SKM-1 (cell line): ENCODE measurements around the gene TRIM44.

Source experiments
- DNase-seq: peaks from one replicate; lab custom pipeline; 2025; ENCODE audit not compliant: unreplicated experiment; lab: John Stamatoyannopoulos, UW

Gene TRIM44

DNA sequence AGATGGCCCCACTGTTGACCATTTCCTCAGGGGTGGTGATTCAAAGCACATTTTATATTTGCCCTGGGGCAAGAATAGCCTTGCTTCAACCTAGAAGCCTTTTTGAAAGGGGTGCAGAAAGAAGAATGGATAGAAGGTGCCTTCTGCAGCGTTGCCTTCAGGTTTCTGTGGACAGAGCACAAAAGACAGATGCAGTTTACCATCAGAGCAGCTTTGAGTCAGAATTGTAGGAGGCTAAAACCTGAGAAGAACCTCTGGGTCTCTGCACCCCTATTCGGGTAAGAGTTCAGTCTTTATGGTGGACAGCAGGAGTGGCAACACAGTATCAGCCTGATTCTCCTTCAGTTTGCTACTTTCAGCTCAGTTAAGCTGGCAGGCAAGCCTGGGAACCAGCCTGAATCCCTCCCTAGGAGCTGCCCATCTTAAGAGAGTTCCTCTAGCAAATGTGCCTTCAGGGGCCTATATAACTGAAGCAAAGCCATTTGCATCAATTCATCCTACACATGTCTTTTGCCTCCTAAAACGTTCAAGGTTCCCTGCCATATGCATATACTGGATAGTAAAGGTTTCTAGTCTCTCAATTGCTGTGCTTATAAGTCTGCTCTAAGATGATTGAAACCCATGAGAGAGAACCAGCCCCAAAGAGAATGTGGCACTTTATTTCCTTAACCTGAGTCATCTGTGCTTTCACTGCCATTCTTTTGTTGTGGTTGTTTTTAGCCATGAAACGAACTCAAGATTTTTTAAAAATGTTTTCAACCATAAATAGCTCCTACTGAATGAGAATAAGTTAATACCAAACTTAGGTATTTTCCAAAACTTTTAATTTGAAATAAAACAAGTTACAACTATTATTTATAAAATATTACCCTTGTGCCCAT is 123.0 kb downstream of the TRIM44 start:
- DNase-seq: no peak

GRCh38 chr11:35786188-35786587 is 123.6 kb downstream of the TRIM44 start:
- no peak for DNase-seq

DNA sequence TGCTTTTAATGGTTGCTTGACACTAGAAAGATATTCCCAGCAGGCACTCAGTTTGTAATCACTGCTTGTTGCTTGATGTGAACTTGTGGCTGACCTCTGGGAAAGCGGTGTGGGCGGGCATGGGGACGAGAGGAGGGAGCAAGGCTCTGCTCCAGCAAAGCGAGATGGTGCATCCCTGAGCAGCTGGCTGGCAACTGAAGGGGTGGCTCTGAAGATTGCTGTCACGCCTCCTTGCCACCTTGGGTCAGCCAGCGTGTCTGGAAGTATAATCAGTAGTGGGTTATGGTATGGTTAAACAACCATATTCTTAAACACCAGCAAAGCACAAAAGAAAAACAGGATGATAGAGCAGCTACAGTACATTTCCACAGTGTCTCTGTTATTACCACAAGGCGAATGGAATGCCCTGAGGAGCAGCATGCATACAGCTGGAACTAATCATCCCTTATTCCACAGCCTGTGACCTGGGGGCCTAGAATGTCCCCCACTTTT is 124.5 kb downstream of the TRIM44 start:
- DNase-seq: no peak

DNA sequence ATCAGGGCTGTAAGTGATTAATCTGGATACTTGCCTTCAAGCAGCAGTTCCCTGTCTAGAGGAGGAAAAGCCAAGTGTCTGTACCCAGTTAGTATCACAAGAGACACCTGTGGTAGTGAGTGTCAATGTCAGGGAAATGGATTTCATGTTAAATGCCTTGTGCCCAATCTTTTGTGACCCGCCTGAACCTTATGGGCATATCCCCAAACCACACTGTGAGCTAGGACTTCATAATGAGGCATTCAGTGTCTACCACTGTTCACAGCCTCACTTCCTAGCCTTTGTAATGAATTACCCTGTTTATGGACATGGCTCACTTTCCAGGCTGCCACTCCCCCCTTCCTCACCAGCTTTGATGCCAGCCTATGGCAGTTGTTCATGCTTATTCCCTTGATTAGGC is 125.1 kb downstream of the TRIM44 start:
- no peak for DNase-seq

DNA sequence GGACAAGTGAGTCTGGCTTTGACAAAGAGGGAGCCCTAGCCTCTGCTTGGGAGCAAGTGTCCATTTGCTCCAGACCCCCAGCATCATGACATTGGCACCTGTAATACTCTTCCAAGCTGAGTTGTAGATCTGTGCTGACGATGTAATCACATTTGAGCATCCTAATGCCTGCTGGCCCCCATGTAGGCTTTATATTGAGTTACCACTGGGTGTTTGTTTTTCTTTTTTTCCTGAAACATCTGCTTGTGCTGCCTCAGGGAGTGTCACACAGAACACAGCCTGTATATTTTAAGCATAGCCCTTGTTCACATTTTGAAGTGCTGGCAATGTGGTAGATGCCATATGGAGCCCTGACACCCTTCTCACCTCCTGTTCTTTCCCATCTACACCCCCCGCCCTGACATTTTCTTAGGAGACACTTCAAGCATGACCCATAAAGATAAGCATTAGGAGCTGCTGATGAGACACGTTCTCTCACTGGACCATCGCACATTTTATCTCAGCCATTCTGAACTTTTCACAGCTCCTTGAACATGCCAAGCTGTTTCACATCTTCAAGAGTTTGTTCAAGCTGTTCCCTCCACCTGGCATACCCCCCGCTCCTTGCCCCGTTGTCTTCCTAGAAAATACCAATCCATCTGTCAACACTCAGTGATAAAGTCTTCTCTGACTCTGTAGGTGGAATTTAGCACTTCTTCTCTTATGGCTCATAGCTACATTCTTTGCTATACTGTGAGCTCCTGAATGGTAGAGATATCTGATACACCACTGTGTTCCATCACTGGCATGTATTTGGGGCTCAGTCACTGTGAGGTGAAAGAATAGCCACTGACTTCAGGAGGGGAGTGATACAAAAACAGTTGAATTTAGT is 128.7 kb downstream of the TRIM44 start:
- no peak for DNase-seq

GRCh38 chr11:35792148-35792845 is 129.7 kb downstream of the TRIM44 start:
- no peak for DNase-seq

GRCh38 chr11:35792846-35793192 is 130.2 kb downstream of the TRIM44 start:
- no peak for DNase-seq

DNA sequence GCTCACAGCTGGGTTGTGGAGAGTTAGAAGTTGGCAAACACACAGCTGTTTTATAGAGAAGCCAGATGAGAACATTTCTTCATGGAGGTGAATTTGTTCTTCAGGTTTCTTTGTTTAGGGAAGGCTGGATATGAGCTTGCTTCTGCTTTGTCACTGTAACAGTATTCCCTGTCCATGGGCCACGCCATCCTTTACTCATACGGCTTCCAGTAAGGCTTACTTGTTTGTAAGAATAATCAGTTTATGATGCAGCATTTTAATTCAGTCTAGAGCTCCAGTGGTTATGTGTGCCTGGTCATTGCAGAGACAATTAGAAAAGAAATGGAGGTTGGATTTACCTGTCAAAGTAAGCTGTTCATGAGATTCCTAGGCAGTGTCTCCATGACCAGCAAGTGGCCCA is 131.8 kb downstream of the TRIM44 start:
- no peak for DNase-seq

GRCh38 chr11:35794850-35795249 is 132.3 kb downstream of the TRIM44 start:
- no peak for DNase-seq

DNA sequence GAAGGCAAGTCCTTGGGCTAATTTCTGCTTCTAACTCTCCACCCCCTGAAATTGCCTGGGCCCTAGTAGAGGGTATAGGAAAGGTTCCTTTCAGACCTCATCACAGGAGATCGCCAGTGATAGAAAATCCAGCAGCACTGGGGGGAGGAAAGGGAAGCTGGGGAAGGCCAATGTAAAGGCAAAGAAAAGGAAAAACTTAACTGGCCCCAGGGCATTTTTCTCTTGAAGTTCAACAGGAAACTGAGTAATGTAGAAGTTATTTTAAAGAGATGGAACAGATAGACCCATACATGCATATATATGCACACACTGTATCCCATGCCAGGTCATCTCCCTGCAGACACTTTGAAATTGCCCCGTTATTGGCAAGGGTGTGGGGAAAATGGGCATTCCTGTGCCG is 134.0 kb downstream of the TRIM44 start:
- no peak for DNase-seq

GRCh38 chr11:35798423-35798822 is 135.8 kb downstream of the TRIM44 start:
- DNase-seq: no peak

DNA sequence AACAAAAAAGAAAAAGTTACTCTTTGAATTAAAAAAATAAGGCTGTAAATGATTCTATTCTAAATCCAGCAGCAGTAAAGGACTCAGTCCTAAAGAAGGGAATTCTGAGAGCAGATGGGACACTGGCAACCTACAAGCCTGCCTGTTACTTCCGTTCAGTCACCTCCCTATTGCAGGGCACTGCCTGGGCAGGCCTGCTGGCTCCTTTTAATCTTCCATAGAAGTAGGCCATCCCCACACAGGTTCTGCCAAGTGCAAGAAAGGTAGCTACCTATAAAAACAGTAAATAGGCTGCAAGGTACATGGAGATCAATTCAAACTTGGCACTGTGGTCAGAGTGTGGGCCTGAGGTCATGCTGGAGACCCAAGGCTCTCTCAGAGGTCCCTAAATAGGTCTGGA is 136.4 kb downstream of the TRIM44 start:
- DNase-seq: no peak

DNA sequence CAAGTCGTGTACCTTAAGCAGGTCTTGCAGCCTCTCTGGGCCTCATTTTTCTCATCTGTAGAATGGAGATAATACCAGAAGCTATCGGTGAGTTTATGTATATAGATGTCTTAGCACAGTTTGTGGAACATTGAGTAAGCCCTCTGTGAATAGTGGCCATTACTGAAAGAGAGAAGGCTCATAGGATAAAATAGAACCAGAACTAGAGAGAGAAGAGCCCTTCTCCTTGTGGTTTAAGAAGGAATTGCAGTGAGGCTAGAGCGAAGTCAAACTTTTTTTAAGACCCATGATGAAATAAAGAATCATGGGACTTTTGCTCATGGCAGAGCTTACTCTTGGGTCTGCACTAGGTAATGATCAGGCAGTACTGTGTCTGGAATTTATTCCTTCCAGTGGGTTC is 137.1 kb downstream of the TRIM44 start:
- DNase-seq: no peak

- no peak for DNase-seq
Observed at GRCh38 chr11:35800970-35801953, 138.7 kb downstream of the TRIM44 start.

DNA sequence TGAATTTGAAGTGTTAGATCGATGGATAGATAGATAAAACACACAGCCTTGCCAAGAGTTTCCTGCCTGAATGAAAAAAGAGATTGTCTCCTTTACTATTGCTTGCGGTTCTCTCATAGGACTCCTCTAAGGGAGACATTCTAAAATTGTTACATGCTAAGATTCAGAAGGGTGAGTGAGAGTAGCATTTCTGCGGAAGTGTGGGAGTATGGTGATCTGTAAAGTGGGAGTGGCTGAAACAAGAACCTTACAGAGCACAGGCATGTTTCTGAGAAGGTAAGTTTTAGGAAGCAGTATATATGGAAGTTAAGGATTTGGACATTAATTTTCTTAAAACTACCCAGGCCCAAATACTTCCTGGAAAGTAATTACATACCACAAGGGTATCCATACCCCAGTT is 139.6 kb downstream of the TRIM44 start:
- no peak for DNase-seq

DNA sequence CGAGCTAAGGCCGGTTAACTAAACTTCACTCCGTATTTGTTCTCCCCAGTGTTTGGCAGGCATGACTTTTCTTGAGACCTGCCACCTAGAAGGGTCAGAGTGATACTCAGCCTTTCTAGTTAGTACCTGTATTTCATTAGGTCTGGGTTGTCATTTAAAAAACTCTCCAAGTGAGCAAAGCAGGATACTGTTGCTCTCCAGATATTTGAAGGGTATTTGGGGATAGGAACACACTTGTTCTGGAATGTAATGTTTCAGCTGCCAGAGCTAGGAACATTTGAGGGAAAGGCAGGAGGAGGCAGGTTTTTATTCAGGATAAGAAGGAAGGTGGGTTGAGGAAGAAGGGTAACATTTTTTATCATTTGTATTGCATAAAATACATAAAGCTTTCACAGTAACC is 140.1 kb downstream of the TRIM44 start:
- DNase-seq: no peak

- no peak for DNase-seq
Observed at GRCh38 chr11:35803115-35803514, 140.5 kb downstream of the TRIM44 start.

- DNase-seq: no peak
Observed at GRCh38 chr11:35804451-35805040, 142.0 kb downstream of the TRIM44 start.

DNA sequence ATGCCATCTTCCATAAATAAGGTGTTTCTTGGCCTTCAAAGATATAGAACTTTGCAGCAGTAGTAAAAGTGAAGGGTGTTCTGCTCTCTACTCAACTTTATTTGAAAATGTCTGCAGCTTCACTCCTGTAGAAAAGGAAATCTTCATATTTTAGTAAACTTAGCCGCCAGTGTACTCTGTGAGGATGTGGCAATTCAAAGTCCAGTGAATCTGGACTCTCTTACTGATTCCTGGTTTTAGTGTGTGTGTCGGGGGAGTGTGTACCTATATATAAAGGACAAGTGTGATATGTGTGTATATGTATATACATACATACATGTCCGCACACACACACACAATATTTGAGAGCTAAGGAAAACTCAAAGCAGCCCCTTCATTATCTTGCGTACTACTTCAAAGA is 147.0 kb downstream of the TRIM44 start:
- DNase-seq: no peak
